HK-2 (cell line): ENCODE data around the gene EPB41L4A.

Source experiments
- DNase-seq: peaks from one replicate; pipeline ENCODE4 v3.0.0-alpha.2; 2018; ENCODE audit not compliant: unreplicated experiment

The EPB41L4A gene

GRCh38 chr5:112156211-112156610, 262.9 kb downstream of the EPB41L4A start:
- DNase-seq, result no peak

- no peak for DNase-seq
Measured at GRCh38 chr5:112154940-112155686, 264.0 kb downstream of the EPB41L4A start.

GRCh38 chr5:112149727-112150126, 269.4 kb downstream of the EPB41L4A start:
- no peak for DNase-seq

- peak; percentile 22 for DNase-seq
Measured at GRCh38 chr5:112146323-112147226, 272.5 kb downstream of the EPB41L4A start.

GRCh38 chr5:112143690-112144089, 275.4 kb downstream of the EPB41L4A start:
- no peak for DNase-seq

- peak; percentile 12 for DNase-seq
Measured at GRCh38 chr5:112142769-112143270, 276.3 kb downstream of the EPB41L4A start.

GRCh38 chr5:112141582-112141981, 277.5 kb downstream of the EPB41L4A start:
- DNase-seq, result no peak

- no peak for DNase-seq
Measured at GRCh38 chr5:112138526-112138925, 280.6 kb downstream of the EPB41L4A start.

- no peak for DNase-seq
Measured at GRCh38 chr5:112136773-112137172, 282.3 kb downstream of the EPB41L4A start.

GRCh38 chr5:112127861-112128260, 291.2 kb downstream of the EPB41L4A start:
- no peak for DNase-seq

- no peak for DNase-seq
Measured at GRCh38 chr5:112126982-112127381, 292.1 kb downstream of the EPB41L4A start.

- DNase-seq, result no peak
Measured at GRCh38 chr5:112125903-112126302, 293.2 kb downstream of the EPB41L4A start.

- DNase-seq, result no peak
Measured at GRCh38 chr5:112124788-112125187, 294.3 kb downstream of the EPB41L4A start.

GRCh38 chr5:112123086-112123485, 296.0 kb downstream of the EPB41L4A start:
- no peak for DNase-seq

- DNase-seq, result no peak
Measured at GRCh38 chr5:112122353-112122752, 296.7 kb downstream of the EPB41L4A start.

GRCh38 chr5:112121258-112121657, 297.8 kb downstream of the EPB41L4A start:
- no peak for DNase-seq

- DNase-seq, result no peak
Measured at GRCh38 chr5:112119969-112120368, 299.1 kb downstream of the EPB41L4A start.

- no peak for DNase-seq
Measured at GRCh38 chr5:112119508-112119907, 299.6 kb downstream of the EPB41L4A start.

GRCh38 chr5:112117551-112117950, 301.5 kb downstream of the EPB41L4A start:
- DNase-seq, result no peak

GRCh38 chr5:112116371-112116770, 302.7 kb downstream of the EPB41L4A start:
- DNase-seq, result no peak

GRCh38 chr5:112113565-112113964, 305.5 kb downstream of the EPB41L4A start:
- DNase-seq, result no peak
